Adrenal gland (tissue), 5 donors: ENCODE results near the gene MLST8.

Experiments used
- POLR2A ChIP-seq, 2 donors: fragments of 450-650 bp; IDR thresholded peaks; one replicate each; pipeline ENCODE4 v1.6.1; 2017; ENCODE audit warnings: antibody characterized with exemption in 2 of 2, mild to moderate bottlenecking in 2 of 2, moderate library complexity in 1 of 2
- TF ChIP-seq, protein P1 (sequence below), 6 experiments: fragments of 450-650 bp in 4 of 6; fragments of 200-600 bp in 2 of 6; sonication (generic) in 1 of 6; IDR thresholded peaks; 1 replicate in 5 of 6; 2 replicates in 1 of 6; pipeline versions ENCODE4 v1.5.1 to v1.8.0; 2016 to 2021; ENCODE audit warnings: antibody characterized with exemption in 6 of 6, mild to moderate bottlenecking in 2 of 6, moderate library complexity in 1 of 6
- donor health status: DM: no; HTN: no; CAD: no.

DNA sequence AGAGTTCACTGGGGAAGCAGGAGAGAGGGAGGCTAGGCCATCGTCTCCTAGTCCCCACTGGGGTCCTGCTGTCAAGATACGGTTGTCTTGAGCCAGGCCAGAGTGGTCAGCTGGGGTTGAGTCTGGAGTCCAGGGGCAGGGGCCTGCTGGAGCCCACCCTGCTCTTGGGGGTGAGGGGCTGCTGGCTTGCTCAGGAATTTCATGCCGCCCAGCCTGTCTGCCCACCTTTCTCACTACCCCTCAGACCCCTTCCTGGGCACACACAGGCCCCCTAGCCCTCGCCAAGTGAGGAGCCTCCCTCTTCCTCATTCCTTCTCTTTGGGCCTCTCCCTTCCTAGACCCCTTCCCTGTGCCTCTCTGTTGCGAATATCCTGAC, 48.4 kb upstream of the MLST8 start:
- TF ChIP-seq, protein P1, sequence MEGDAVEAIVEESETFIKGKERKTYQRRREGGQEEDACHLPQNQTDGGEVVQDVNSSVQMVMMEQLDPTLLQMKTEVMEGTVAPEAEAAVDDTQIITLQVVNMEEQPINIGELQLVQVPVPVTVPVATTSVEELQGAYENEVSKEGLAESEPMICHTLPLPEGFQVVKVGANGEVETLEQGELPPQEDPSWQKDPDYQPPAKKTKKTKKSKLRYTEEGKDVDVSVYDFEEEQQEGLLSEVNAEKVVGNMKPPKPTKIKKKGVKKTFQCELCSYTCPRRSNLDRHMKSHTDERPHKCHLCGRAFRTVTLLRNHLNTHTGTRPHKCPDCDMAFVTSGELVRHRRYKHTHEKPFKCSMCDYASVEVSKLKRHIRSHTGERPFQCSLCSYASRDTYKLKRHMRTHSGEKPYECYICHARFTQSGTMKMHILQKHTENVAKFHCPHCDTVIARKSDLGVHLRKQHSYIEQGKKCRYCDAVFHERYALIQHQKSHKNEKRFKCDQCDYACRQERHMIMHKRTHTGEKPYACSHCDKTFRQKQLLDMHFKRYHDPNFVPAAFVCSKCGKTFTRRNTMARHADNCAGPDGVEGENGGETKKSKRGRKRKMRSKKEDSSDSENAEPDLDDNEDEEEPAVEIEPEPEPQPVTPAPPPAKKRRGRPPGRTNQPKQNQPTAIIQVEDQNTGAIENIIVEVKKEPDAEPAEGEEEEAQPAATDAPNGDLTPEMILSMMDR (IDR thresholded peaks at IDR 0.05), result no peak
- no peak for TF ChIP-seq POLR2A (IDR thresholded peaks at IDR 0.05)
